ENCODE data around the gene UGT1A9.

Gene UGT1A9

GRCh38 chr2:233817361-233817911 is 145.7 kb downstream of the UGT1A9 start:
- DNase-seq (ENCODE audit: low spot score): no peak

GRCh38 chr2:233817995-233818638 is 146.4 kb downstream of the UGT1A9 start:
- no peak for DNase-seq (ENCODE audit: low spot score)

DNA sequence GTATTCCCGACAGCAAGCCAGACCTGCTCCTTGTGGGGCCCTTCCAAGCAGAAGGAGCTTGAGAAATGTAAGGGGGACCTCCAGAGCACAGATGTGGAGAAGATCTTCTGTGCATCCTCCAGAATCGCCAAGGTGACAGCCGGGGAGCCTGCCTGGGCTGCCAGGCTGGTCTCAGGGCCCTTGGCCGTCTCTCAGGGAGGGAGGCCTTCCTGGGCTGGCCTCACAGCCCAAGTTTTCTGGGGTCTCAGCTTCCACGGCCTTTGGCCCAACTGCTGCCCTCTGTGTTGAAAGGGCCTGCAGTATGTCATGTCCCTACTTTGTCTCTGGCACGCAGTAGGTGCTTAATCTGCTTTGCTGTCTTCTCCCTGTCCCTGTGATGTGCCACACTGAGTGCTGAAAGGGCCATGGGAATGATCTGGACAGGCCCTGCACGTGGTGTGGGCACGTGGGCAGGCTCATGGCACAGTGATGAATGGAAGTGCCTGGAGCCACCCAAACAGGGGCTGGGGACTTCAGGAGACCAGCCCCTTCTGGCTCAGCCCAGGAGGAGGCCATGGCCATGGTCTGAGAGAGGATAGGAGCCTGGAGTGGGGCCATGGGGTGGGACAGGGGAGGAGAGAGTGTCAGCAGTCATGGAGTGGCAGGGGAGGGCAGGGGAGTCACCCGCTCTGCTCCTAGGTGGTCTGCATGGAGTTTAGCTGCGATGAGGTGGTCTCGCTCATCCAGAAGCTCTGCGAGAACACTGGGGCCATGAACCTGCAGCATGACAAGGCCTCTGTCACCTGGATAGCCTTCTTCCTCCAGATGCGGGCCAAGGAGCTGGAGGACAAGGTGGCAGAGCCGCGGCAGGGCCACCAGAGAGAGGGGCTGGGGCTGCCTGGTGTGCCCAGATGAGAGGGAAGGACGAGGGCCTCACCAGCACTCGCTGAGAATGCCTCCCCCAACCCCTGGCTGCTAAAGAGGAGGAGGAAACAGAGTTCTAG is 147.2 kb downstream of the UGT1A9 start:
- no peak for DNase-seq (ENCODE audit: low spot score)

DNA sequence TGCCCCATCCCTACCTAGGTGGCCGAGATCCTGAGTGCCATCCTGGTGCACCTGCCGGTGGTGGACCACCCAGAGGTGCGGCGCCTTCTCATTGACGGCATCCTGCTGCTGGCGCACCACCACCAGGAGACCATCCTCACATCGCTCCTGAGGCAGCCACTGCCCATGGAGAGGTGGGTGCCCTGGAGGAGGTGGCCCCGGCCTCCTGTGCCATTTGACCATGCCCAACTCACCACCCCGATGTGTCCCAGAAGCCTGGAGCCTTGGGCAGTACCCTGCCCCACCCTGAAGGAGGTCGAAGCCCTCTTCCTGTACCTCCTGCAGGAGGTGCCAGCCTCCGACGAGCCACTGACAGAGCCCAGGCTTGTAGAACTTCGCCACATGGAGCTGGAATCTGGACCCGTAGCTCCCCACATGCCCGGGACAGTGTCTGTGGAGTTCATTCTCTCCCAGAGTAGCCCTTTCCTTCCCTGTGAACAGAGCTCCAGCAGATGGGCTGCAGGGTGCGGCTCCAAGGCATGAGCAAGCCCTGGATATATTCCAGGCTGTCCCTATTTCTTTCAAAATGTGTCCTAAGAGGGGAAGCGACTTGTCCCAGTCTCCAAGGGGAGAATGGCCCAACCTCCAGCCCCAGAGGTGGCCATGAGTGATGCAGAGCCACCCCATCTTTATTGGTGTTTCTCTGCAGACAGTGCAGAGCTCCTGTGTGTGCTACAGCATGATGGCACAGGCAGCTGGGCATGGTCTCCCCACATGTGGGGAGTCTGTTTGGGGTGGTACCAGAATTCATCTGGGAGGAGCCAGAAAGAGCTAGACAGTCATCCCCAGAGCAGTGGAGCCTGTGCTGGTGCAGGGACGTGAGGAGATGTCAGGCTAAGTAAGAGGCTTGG is 148.4 kb downstream of the UGT1A9 start:
- DNase-seq (ENCODE audit: low spot score): no peak

DNA sequence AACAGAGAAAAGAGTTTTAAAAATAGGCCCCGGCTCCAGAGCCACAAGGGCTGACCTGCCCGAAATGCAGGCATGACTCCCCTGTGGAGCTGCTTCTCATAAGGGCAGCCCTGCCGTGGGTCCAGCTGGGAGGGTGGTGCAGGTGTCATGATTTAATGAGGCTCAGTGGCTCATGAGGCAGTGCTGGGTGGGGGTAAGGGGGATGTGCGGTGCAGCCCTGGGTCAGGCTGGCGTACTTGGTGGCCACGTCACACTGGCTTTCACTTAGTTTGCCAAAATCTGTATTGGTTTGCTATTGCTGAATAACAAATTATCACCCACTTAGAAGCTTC is 149.0 kb downstream of the UGT1A9 start:
- DNase-seq (ENCODE audit: low spot score): no peak

DNA sequence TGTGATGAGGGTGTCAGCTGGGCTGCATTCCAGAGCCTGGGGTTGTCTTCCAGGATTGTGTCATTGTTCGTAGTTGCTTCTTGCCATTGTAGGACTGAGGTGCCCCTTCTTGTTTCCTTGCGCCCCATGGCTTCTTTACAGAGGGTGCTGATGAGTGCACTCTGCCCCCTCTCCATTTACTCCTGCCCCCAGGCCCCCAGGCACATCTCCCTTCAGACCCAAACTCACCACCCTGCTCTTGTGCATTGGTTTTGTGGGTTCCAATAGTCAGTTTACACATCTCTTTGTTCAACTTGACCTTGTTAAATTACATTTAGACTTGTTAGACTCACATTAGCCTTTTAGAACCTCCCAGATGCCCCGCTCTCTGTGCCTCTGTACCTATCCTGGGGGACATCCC is 149.5 kb downstream of the UGT1A9 start:
- no peak for DNase-seq (ENCODE audit: low spot score)

GRCh38 chr2:233821709-233822100 is 150.0 kb downstream of the UGT1A9 start:
- DNase-seq (ENCODE audit: low spot score): no peak

DNA sequence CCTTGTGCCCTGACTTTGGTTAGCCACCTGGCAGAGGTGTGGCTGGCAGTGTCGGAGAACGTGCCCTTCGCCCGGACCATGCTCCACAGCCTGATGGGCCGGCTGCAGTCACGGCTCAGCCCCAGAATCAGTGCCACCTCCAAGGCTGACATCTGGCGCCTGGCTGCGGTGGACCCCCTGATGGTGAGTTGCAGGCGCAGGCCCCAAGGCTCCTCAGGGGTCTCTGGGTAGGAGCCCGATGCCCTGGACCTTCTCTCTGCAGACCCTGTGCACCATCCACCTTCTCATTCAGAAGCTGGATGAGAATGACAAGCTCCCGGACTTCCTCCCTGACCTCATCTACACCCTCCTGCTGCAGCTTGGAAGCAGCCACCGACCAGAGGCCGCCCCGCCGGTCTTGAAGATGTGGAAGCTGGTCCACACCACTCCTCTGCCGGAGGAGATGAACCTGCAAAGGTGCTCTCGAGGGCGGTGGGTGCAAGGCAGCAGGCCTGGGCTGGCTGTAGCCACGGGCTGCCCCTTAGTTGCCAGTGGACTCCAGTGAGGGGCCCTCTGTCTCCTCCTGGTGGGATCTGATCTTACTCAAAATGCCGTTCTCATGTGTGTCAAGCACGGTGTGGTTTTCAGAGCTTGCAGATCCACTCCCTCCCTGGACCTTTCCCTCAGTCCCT is 150.5 kb downstream of the UGT1A9 start:
- DNase-seq (ENCODE audit: low spot score): no peak
